CD4-positive, alpha-beta T cell treated with Interleukin-17A for 4 hours (primary cell): ENCODE results near the gene CRYBA4.

Experiments used
- DNase-seq: peaks from one replicate; pipeline ENCODE4 v3.0.0-alpha.2; 2020; ENCODE audit warnings: mixed read lengths

The CRYBA4 gene

DNA sequence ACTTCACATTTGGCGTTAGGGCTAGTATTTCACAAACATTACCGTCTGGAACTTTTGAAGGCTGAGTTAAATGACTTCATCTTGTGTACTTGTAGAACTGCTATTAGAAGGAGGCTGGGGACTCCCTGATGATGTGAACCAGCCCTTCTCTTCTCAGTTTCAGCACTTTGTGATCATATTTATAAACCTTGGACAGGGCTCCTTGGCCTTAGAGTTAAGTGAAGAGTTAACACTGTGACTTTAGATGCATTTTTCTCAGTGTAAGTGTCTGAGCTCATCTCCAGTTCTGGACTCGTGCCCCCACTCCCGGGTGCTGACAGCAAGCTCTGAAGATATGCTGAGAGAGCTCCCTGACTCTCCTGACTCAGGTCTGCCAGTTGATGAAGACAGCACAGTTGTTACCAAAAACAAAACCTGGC lies 44.1 kb downstream of the CRYBA4 start:
- no peak for DNase-seq

DNA sequence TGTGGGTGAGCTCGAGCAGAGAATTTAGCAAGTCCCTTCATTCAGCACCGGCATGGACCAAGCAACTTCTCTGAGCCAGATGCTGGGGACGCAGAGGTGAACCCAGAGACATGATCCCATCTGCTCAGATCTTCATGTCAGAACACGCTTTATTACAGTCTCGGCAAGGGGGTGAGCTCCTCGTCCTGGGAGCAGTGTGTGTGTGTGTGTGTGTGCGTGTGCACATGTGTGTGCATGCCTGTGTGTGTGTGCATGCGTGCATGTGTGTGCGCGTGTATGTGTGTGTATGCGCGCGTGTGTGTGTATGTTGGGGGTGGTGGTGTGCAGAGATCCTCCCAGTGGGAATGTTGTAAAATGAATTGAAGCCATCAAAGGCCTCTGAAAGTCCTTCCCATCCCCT lies 45.4 kb downstream of the CRYBA4 start:
- DNase-seq = no peak

DNA sequence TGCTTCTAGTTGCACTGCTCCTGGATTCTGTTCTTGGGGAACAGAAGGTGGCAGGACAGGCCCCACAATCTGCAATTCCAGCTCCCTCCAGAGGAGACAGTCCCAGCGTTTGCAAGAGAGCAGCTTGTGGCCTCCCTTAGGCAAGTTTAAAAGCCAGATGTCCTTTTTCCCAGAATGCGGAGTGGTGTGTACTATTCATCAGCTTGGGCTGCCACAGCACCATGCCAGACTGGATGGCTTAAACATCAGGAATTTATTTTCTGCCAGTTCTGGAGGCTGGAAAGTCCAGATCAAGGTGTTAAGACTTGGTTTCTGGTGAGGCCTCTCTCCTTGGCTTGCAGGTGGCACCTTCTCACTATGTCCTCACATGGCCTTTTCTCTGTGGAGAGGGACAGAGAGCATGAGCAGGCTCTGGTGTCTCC lies 47.3 kb downstream of the CRYBA4 start:
- peak; percentile 38 for DNase-seq

DNA sequence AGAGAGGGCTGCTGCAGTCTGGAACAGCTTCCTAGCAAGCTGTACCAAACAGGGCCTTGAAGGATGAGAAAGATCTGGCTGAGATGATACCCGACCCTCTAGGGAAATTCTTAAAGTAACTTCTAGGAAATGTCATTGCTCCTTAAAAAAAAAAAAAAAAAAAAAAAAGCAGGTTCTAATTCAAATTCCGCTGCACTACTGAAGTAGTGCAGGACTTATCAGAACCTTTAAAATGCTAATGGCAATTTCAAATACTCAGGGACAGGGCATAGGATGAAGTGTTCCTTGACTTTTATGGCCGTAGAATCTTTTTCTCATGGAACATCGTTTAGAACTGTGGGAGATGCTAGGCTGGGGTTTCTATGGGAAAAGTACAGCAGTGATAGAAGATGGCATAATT lies 48.7 kb downstream of the CRYBA4 start:
- no peak for DNase-seq

DNA sequence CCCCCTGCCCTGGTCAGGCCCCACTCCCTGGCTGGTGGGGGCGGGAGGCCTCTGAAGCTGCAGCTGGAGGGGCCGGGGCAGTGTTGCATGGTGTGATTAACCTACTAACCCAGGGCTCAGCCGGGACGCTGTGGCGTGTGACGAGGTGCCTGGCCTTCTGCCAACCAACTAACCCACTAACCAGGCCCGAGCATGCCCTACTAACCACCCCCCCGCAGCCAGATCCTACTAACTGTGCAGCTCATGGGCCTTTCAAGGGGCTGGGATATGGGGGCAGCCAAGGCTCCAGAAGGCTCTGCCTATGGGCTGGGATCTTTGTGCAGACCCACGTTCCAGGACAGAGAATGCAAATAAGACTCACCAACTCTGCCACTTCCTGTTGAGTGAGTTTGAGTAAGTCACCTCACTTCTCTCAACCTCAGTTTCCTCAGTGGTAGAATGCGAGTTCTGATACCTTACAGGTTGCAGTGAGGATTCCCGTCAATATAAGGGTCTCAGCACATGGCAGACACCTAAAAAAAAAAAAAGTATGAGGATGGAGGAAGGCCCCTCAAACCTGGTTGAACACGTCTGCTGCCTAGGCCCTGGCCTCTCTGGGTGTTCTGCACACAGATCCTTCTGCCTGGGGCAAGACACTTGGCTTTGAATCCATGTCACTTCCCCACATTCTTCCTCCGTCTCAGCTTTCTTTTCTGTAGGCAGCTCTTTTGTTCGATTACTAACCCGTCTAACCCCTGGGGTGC lies 49.7 kb downstream of the CRYBA4 start:
- peak; percentile 81 for DNase-seq

DNA sequence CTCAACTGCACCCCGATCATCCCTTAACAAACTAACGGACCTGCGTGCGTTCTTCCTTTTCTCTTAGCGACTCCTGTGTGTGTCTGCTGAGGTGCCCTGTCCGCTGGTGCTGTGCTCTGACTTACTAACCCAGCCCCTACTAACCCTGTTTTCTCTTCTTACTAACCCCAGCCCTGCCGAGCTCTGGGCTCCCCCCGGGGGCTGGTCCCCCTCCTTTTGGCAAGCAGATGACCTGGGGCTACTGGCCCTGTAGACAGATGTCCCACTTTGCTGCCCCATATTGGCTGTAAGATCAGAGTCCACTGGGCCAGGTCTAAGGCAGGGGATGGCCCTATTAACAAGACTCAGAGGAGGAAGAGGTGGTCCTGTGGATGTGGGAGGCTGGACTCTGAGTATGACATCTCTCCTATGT lies 50.3 kb downstream of the CRYBA4 start:
- no peak for DNase-seq

DNA sequence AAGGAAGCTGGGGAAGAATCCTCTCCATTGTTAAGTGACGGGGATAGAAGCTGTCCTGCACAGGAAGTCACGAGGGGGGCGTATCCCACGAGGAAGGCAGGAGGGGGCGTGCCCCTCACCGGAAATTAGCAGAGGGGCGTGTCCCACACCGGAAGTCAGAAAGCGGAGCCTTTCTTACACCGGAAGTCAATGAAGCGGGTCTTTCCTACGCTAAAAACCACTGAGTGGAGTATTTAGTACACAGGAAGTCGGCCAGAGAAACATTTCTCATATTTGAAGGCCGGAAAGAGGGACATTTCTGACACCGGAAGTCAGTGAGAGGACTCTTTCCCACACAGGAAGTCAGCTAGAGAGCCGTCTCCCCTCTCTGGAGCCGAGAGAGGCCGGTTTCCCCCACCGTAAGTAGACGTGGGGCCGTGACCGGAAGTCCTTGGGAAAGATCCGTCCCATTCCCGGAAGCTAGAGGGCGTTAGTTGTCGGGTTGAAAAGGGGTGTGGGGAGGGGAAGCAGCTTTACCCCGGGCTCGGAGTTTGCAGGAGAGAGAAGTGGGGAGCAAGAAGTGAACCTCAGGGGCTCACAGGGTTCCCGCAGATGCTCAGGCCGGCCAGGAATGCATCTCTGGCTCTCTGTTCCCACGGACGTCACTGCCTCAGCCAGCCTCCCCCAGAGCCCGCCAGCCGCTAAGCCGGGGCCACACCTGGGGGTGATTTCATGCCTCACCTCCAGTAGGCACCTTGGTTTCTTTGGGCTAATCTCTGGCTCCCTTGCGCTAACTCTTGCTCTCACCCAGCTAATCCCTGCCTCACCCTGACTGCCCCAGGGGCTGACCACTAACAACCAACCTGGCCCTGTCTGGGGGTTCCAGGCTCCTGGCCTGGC lies 51.1 kb downstream of the CRYBA4 start:
- peak; percentile 93 for DNase-seq

DNA sequence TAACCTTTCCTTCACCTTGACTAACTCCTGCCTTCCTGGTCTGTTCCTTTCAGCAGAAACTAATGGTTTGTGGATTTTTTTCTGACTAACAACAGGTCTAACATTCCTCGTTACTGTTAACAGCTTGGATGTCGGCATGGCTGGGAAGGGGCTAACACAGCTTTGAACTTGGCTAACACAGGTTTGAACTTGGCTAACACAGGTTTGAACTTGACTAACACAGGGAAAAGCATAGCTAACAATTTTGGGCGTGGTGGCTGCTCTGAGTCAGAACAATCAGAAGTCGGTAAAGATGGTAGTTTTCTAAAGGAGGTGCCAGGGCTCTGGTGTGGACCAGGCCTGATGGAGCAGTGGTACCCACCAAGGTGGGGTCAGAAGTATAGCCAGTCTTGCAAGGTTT lies 51.7 kb downstream of the CRYBA4 start:
- peak; percentile 53 for DNase-seq

DNA sequence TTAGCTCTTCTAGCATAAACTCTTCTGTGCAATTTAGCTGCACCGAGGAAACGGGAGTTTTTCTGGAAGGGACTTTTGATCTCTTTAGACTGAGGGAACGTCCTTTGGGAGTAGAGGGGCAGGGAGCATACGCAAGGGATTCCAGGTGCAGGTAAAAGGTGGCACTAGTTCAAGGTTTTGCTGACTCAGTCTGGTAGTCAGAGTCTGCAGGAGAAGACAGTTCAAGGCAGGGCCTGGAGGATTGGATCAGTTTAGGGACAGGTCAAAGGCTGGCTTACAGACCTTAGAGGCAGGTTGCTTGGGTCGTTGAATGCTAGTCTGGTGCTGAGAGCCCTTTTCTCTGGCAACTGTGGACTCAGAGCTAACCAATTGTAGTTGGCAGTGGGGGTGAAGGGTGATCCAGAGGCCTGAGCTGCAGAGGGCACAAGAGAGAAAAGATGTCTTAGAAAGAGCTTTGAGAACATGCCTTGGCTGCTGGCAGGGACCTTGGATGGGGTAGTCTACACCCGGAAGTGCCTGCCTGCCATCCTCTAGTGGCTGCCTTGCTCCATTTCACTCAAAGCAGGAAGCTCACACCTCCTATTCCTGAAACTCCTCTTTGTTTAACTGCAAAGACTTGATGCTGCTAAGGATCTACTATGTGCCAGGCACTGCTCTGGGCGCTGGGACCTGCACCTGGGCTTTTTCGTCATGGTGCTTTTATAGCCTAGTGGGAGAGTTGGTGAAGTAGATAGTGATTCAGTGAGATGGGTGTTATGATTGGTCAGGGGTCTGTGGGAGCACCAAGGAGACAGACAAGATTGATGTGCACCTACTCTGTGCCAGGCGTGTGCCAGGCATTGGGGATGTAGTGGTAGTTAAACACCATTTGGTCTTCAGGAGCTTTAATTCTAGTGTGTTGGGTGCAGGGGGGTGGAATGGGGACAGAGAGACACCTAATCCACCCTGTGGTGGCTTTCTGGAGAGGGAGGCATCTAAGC lies 52.7 kb downstream of the CRYBA4 start:
- DNase-seq = peak; percentile 48

DNA sequence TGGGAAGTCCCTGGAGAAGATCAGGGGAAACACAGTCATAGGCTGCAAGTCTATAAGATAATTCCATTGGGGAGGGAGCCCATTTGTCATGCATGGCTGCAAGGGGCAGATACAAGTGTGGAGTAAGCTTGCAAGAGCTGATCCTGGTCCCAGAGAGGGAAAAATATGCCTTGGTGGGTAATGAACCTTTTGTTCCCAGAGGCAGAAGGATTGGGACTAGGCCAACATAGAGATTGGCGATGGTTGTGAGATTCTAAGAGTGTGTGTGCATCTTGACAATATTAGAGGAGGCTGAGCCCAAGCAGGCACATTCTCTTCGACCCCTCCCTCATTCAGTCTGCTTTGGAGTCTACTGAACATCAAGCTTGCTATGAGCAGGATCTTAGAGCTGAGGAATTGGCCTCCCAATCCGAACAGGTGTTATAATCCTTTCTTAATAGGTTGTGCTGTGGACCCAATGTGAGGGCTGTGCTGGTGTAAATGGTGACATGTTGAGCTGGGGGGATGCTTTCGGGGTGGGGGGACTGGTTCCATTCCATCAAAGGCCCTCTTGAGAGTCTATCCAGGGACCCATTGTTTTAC lies 54.0 kb downstream of the CRYBA4 start:
- no peak for DNase-seq

DNA sequence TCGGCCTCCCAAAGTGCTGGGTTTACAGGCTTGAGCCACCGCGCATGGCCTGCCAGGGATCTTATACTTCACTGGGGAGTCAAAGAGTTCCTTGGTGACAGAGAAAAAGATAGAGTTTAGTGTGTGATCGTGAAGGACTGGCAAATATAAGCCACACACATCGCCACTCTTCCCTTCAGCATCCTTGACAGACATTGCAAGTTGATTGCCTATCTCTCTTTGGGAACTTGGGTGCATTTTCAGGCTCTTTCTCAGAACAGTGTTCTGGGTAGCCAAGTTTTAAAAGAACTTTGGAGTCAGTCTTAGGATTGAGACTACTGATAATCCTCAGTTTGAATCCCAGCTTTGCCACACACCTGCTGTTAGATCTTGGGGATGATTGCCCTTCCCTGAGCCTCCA lies 55.5 kb downstream of the CRYBA4 start:
- DNase-seq = no peak

DNA sequence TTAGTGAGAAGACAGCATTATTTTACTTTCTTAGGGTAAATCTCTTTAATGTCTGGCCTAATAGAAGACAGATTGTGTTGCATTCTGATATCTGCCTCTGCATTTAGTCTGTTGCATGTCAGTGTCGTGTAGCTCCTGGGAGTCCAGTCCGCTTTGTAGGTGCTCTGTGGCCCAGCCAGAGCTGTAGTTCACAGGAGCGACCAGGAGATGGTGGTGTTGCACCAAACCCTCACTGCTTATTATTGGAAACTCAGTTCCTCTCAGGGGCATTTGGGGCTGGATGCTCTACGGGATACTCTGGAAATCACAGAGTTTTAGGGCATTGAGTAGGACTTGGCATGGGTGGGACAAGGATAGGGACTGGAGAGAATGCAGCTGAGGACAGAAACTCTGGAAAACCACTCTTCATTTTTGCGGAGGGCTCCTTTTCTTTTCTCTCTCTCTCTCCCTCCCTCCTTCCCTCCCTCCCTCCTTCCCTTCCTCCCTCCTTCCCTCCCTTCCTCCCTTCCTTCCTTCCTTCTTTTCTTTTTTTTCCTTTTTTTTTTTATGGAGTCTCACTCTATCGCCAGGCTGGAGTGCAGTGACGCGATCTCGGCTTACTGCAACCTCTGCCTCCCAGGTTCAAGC lies 57.4 kb downstream of the CRYBA4 start:
- DNase-seq = peak; percentile 78
